ENCODE data around the gene REG3A. TPM values are rescaled to one million over a fixed set of nuclear protein-coding genes. Genes with fewer than 3 reads are reported as not detected.

Gene REG3A
- total RNA-seq, 1 experiment from 2014 or later, result not detected

DNA sequence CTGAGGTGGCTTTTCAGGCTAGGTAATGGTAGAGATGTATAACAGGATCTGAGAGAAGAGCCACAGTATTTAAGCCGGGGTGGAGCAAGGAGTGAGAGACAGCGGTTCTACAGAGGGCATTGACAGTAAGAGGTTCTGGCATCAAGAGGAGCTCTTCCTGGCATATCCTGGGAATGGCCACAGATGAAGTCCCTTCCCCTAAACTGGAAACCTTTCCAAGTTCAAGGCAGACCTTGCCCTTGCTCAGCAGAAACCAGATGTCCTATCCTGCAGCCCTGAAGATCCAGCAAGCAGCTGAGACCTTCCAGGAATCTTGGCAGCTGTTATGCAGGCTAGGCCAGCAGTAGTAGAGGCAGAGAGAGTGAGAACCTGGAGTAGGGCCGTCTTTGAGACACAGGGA is 21.2 kb downstream of the REG3A start (continued):
- TF ChIP-seq ARID4B (CRISPR knock-in tag; IDR thresholded peaks at IDR 0.05; ENCODE audit: borderline replicate concordance), result no peak
- TF ChIP-seq ERG (CRISPR knock-in tag; IDR thresholded peaks at IDR 0.05), result no peak
- TF ChIP-seq ZBTB21 (CRISPR knock-in tag; IDR thresholded peaks at IDR 0.05; ENCODE audit: borderline replicate concordance), result no peak

GRCh38 chr2:79131687-79132086 is 27.9 kb downstream of the REG3A start:
- no peak overlapping the region for H3K4me3 Mint-ChIP-seq
- ChIA-PET POLR2A (no interaction called here), CTCF (no interaction called here)
- no peaks in the 10 kb centered on the region for H3K9me3 Mint-ChIP-seq
- H3K36me3 Mint-ChIP-seq, result no peaks in the 10 kb centered on the region
- no peaks in the 10 kb centered on the region for H3K27me3 Mint-ChIP-seq (ENCODE audit: low read depth)
- 0 out of 2 replicates have a peak, but pooled peaks cover 3% of the 10 kb centered on the region for H3K4me1 Mint-ChIP-seq
- no peak overlapping the region for H3K27ac Mint-ChIP-seq
- DNase-seq (ENCODE audit: low spot score), result no peak
- TF ChIP-seq GTF2I (CRISPR knock-in tag; conservative IDR thresholded peaks at IDR 0.05) (no peak), JUN (CRISPR knock-in tag; IDR thresholded peaks at IDR 0.05) (no peak), NR1H2 (CRISPR knock-in tag; IDR thresholded peaks at IDR 0.05) (no peak), MYBL2 (CRISPR knock-in tag; IDR thresholded peaks at IDR 0.05) (no peak), JAZF1 (CRISPR knock-in tag; IDR thresholded peaks at IDR 0.05) (no peak), SOX15 (CRISPR knock-in tag; IDR thresholded peaks at IDR 0.05) (no peak), IRF1 (CRISPR knock-in tag; IDR thresholded peaks at IDR 0.05) (no peak), MXD4 (CRISPR knock-in tag; IDR thresholded peaks at IDR 0.05; ENCODE audit: borderline replicate concordance) (no peak), USF2 (CRISPR knock-in tag; IDR thresholded peaks at IDR 0.05) (no peak), ATF3 (CRISPR knock-in tag; conservative IDR thresholded peaks at IDR 0.05) (no peak), TCF7 (CRISPR knock-in tag; IDR thresholded peaks at IDR 0.05; ENCODE audit: low read depth) (no peak), FOXK1 (CRISPR knock-in tag; IDR thresholded peaks at IDR 0.05) (no peak), ZNF121 (CRISPR knock-in tag; IDR thresholded peaks at IDR 0.05) (no peak)
- TF ChIP-seq, protein P1, sequence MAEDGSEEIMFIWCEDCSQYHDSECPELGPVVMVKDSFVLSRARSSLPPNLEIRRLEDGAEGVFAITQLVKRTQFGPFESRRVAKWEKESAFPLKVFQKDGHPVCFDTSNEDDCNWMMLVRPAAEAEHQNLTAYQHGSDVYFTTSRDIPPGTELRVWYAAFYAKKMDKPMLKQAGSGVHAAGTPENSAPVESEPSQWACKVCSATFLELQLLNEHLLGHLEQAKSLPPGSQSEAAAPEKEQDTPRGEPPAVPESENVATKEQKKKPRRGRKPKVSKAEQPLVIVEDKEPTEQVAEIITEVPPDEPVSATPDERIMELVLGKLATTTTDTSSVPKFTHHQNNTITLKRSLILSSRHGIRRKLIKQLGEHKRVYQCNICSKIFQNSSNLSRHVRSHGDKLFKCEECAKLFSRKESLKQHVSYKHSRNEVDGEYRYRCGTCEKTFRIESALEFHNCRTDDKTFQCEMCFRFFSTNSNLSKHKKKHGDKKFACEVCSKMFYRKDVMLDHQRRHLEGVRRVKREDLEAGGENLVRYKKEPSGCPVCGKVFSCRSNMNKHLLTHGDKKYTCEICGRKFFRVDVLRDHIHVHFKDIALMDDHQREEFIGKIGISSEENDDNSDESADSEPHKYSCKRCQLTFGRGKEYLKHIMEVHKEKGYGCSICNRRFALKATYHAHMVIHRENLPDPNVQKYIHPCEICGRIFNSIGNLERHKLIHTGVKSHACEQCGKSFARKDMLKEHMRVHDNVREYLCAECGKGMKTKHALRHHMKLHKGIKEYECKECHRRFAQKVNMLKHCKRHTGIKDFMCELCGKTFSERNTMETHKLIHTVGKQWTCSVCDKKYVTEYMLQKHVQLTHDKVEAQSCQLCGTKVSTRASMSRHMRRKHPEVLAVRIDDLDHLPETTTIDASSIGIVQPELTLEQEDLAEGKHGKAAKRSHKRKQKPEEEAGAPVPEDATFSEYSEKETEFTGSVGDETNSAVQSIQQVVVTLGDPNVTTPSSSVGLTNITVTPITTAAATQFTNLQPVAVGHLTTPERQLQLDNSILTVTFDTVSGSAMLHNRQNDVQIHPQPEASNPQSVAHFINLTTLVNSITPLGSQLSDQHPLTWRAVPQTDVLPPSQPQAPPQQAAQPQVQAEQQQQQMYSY (CRISPR knock-in tag; IDR thresholded peaks at IDR 0.05), result no peak
- TF ChIP-seq, protein P2, sequence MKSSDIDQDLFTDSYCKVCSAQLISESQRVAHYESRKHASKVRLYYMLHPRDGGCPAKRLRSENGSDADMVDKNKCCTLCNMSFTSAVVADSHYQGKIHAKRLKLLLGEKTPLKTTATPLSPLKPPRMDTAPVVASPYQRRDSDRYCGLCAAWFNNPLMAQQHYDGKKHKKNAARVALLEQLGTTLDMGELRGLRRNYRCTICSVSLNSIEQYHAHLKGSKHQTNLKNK (CRISPR knock-in tag; IDR thresholded peaks at IDR 0.05), result no peak
- TF ChIP-seq, protein P3, sequence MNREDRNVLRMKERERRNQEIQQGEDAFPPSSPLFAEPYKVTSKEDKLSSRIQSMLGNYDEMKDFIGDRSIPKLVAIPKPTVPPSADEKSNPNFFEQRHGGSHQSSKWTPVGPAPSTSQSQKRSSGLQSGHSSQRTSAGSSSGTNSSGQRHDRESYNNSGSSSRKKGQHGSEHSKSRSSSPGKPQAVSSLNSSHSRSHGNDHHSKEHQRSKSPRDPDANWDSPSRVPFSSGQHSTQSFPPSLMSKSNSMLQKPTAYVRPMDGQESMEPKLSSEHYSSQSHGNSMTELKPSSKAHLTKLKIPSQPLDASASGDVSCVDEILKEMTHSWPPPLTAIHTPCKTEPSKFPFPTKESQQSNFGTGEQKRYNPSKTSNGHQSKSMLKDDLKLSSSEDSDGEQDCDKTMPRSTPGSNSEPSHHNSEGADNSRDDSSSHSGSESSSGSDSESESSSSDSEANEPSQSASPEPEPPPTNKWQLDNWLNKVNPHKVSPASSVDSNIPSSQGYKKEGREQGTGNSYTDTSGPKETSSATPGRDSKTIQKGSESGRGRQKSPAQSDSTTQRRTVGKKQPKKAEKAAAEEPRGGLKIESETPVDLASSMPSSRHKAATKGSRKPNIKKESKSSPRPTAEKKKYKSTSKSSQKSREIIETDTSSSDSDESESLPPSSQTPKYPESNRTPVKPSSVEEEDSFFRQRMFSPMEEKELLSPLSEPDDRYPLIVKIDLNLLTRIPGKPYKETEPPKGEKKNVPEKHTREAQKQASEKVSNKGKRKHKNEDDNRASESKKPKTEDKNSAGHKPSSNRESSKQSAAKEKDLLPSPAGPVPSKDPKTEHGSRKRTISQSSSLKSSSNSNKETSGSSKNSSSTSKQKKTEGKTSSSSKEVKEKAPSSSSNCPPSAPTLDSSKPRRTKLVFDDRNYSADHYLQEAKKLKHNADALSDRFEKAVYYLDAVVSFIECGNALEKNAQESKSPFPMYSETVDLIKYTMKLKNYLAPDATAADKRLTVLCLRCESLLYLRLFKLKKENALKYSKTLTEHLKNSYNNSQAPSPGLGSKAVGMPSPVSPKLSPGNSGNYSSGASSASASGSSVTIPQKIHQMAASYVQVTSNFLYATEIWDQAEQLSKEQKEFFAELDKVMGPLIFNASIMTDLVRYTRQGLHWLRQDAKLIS (CRISPR knock-in tag; IDR thresholded peaks at IDR 0.05; ENCODE audit: borderline replicate concordance), result no peak
- ATAC-seq, result no peak
